ENCODE data around the gene B4GALNT3.

Gene B4GALNT3

DNA sequence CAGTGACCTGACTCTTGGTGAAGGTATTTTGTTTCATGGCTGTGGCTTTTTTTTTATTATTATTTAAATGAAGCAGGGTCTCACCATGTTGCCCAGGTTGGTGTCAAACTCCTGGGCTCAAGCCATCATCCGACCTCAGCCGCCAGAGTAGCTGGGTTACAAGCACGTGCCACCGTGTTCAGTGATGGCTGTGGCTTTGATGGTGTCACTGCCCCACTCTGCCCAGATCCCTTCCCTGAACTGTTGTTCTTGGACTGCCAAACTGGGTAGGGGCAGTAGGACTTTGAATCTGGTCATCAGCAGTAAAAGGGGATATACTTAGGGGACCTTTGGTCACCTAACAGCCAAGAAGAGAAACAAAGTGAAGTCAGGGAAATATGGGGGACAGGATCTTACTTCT lies 19.4 kb downstream of the B4GALNT3 start:
- TF ChIP-seq, protein P1, sequence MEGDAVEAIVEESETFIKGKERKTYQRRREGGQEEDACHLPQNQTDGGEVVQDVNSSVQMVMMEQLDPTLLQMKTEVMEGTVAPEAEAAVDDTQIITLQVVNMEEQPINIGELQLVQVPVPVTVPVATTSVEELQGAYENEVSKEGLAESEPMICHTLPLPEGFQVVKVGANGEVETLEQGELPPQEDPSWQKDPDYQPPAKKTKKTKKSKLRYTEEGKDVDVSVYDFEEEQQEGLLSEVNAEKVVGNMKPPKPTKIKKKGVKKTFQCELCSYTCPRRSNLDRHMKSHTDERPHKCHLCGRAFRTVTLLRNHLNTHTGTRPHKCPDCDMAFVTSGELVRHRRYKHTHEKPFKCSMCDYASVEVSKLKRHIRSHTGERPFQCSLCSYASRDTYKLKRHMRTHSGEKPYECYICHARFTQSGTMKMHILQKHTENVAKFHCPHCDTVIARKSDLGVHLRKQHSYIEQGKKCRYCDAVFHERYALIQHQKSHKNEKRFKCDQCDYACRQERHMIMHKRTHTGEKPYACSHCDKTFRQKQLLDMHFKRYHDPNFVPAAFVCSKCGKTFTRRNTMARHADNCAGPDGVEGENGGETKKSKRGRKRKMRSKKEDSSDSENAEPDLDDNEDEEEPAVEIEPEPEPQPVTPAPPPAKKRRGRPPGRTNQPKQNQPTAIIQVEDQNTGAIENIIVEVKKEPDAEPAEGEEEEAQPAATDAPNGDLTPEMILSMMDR (IDR thresholded peaks at IDR 0.05; ENCODE audit: low read depth, low read length) = no peak
- TF ChIP-seq POLR2A (IDR thresholded peaks at IDR 0.05; ENCODE audit: extremely low read depth, insufficient read length) = no peak
- TF ChIP-seq, protein P2, sequence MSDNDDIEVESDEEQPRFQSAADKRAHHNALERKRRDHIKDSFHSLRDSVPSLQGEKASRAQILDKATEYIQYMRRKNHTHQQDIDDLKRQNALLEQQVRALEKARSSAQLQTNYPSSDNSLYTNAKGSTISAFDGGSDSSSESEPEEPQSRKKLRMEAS (IDR thresholded peaks at IDR 0.05; ENCODE audit: low read depth, low read length) = no peak
- TF ChIP-seq MYC (IDR thresholded peaks at IDR 0.05; ENCODE audit: low read depth, low read length) = no peak
- no peak for DNase-seq (ENCODE audit: low read depth)
- H3K4me3 ChIP-seq (ENCODE audit: low read depth, low read length) = no peak overlapping the region

DNA sequence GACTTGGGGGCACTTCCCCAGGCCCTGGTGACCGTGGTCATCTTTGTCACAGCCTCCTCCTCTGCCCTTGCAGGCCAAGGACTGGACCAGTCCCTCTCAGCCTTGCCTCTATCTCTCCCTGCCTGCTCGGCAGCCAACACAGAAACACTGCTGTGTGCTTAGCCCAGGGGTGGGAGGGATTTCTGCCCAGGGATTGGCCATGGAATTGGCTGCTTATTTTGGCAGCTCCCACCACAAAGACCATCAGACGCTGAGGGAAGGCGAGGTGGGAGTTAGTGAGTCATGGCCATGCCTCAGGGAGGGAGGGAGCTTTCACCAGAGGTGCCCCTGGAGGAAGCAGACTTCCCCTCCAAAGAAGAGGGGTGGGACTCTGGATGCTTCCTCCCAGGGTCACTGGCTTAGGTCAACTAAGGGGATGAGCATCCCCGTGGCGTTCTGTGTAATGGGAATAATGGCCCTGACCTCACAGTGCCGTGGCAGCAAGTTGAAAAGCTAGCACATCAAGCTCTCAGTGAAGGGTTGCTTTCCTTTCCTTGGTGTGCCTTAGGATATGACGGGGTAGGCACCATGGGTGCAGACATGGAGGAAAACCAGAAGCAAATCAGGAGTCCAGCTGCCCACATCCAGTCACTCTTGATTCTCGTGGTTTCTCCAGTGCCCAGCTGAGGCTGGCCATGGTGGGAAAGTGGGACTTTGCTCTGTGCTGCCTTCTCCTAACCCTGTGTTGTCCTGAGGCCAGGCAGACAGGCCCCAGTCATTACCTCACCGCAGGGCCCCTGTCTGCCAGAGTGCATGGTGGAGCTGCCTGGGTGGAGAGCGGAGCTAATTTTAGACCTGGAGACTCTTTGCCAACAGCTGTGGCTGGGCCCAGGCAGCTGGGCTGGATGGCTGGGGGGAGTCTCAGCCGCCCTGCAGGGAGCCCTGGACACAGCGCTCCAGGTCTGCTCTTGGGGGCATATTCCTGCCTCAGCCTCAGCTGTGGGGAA lies 21.4 kb downstream of the B4GALNT3 start:
- TF ChIP-seq, protein P2 (IDR thresholded peaks at IDR 0.05; ENCODE audit: low read depth, low read length) = no peak
- TF ChIP-seq POLR2A (IDR thresholded peaks at IDR 0.05; ENCODE audit: extremely low read depth, insufficient read length) (no peak), MYC (IDR thresholded peaks at IDR 0.05; ENCODE audit: low read depth, low read length) (no peak)
- TF ChIP-seq, protein P1 (IDR thresholded peaks at IDR 0.05; ENCODE audit: low read depth, low read length) = no peak
- H3K4me3 ChIP-seq (ENCODE audit: low read depth, low read length) = no peak overlapping the region
- peak; percentile 65 for DNase-seq (ENCODE audit: low read depth)

DNA sequence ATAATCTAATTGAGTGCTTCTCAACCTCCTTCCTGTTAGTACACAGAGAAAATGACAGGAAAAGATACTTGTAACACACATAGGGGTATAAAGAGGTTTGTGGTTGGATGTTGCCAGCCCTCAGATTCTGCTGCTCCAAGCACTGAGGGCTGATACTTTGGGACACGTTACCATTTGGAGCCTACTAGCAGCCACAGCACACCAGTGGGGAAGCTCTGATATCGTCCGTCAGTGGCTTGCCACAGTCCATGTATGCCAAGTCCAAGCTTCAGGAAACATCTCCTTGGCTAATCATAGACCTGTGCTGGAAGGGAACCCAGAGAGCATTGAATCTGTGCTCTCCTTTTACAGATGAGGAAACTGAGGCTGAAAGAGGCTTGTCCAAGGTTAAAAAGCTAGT lies 22.3 kb downstream of the B4GALNT3 start:
- TF ChIP-seq, protein P1 (IDR thresholded peaks at IDR 0.05; ENCODE audit: low read depth, low read length) = no peak
- TF ChIP-seq POLR2A (IDR thresholded peaks at IDR 0.05; ENCODE audit: extremely low read depth, insufficient read length) = no peak

DNA sequence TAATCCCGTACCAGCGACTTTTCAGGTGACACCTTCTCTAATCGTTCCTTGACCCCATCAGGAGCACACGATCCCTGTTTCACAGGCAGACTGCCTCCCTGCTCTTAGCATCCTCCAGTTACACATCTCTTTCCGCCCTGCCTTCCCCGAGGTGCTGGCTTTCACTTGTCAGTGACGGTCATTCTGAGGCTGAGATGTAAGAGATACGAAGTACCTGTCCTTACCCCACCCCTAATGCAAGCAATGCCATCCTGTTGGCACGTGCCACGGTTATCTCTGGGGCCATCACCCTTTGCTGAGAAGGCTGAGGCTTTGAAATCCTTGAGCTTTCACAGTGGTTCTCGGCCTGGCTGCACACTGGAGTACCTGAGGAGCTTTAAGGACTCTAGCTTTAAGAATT lies 24.4 kb downstream of the B4GALNT3 start:
- DNase-seq (ENCODE audit: low read depth) = no peak
- TF ChIP-seq, protein P2 (IDR thresholded peaks at IDR 0.05; ENCODE audit: low read depth, low read length) = no peak
- TF ChIP-seq POLR2A (IDR thresholded peaks at IDR 0.05; ENCODE audit: extremely low read depth, insufficient read length) (no peak), MYC (IDR thresholded peaks at IDR 0.05; ENCODE audit: low read depth, low read length) (no peak)
- TF ChIP-seq, protein P1 (IDR thresholded peaks at IDR 0.05; ENCODE audit: low read depth, low read length) = no peak
- no peak overlapping the region for H3K4me3 ChIP-seq (ENCODE audit: low read depth, low read length)

More for the DNA sequence above, 22.3 kb downstream of the B4GALNT3 start:
- DNase-seq (ENCODE audit: low read depth) = no peak
- H3K4me3 ChIP-seq (ENCODE audit: low read depth, low read length) = no peak overlapping the region

DNA sequence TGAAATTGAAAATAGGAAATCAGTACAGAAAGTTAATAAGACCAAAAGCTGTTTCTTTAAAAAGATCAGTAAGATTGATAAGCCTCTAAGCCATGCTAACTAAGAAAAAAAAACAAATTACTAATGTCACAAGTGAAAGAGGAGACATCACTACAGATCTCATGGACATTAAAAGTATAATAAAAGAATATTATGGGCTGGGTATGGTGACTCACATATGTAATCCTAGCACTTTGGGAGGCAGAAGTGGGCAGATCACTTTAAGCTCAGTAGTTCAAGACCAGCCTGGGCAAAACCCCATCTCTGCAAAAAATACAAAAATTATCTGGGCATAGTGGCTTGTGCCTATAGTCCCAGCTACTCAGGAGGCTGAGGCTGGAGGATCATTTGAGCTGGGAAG lies 30.5 kb downstream of the B4GALNT3 start:
- no peak for DNase-seq (ENCODE audit: low read depth)
- no peak for TF ChIP-seq POLR2A (IDR thresholded peaks at IDR 0.05; ENCODE audit: extremely low read depth, insufficient read length)
- TF ChIP-seq, protein P2 (IDR thresholded peaks at IDR 0.05; ENCODE audit: low read depth, low read length) = no peak
- TF ChIP-seq, protein P1 (IDR thresholded peaks at IDR 0.05; ENCODE audit: low read depth, low read length) = no peak
- TF ChIP-seq MYC (IDR thresholded peaks at IDR 0.05; ENCODE audit: low read depth, low read length) = no peak
- no peak overlapping the region for H3K4me3 ChIP-seq (ENCODE audit: low read depth, low read length)

Data from NB4 (cell line).